ENCODE data around the gene ARPC3.

DNA sequence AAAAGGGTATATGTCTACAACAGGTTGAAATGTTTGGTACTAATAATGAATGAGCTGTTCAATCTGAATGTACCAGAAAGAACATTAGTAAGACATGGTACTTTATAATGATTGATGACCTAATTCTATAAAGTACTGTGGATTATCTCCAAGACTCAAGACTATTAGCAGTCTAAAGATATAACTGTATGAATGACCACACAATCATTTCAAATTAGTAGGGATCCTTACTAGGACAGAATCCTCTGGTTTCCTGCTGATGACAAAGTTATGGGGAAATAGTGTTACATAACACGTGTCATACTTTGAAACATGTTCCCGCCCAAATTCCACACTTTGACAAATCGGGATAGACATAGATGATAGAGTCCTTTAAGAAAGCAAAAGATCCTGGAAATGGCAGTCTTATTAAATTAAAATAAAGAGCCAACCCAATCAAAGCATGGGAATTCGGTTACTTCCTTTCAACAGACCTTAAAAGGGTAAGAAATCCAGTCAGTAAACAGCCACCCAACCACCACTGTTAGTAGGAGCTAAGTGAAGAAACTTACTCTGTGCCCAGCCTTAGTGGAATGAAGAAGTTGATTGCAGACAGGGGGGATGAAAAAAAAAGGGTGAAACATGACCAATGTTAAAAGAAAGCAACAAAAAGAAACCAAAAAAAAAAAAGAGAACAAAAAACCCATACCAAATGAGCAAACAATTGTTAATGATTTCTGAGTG is 49.0 kb upstream of the ARPC3 start:
- TF ChIP-seq, protein P1, sequence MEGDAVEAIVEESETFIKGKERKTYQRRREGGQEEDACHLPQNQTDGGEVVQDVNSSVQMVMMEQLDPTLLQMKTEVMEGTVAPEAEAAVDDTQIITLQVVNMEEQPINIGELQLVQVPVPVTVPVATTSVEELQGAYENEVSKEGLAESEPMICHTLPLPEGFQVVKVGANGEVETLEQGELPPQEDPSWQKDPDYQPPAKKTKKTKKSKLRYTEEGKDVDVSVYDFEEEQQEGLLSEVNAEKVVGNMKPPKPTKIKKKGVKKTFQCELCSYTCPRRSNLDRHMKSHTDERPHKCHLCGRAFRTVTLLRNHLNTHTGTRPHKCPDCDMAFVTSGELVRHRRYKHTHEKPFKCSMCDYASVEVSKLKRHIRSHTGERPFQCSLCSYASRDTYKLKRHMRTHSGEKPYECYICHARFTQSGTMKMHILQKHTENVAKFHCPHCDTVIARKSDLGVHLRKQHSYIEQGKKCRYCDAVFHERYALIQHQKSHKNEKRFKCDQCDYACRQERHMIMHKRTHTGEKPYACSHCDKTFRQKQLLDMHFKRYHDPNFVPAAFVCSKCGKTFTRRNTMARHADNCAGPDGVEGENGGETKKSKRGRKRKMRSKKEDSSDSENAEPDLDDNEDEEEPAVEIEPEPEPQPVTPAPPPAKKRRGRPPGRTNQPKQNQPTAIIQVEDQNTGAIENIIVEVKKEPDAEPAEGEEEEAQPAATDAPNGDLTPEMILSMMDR (IDR thresholded peaks at IDR 0.05; ENCODE audit: insufficient read depth, low read depth, low read length): no peak
- no peak for TF ChIP-seq EZH2 (IDR thresholded peaks at IDR 0.05; ENCODE audit: insufficient read depth, low read length)
